ENCODE data around the gene ATRNL1.
"Not testable (repeated sequence)": the region's sequence is repeated elsewhere in the genome, so short reads cannot be mapped to it uniquely, and the experiment has no call there.

The ATRNL1 gene

GRCh38 chr10:115801457-115801856, 708.3 kb downstream of the ATRNL1 start:
- no peaks in the 10 kb centered on the region for H3K27me3 ChIP-seq (ENCODE audit: control insufficient read depth in 5 of 5, insufficient read depth in 4 of 5, low read length in 5 of 5)
- no peak overlapping the region for H3K9ac ChIP-seq (ENCODE audit: low read length in 5 of 5)
- H3K36me3 ChIP-seq (ENCODE audit: control insufficient read depth in 5 of 5, insufficient read depth in 5 of 5, low read length in 5 of 5): no peaks in the 10 kb centered on the region
- H3K4me1 ChIP-seq (ENCODE audit: control insufficient read depth in 5 of 5, insufficient read depth in 5 of 5, low read length in 5 of 5): no peaks in the 10 kb centered on the region
- H3K27ac ChIP-seq (ENCODE audit: low read depth, low read length): no peak overlapping the region
- no peak overlapping the region for H3K4me3 ChIP-seq (ENCODE audit: low read depth in 1 of 5, low read length in 5 of 5)
- H3K9me3 ChIP-seq (ENCODE audit: control insufficient read depth in 5 of 5, low read length in 5 of 5): peaks cover 0 to 5% (median 2%) of the 10 kb centered on the region in 5 donors

GRCh38 chr10:115801992-115802391, 708.8 kb downstream of the ATRNL1 start:
- no peaks in the 10 kb centered on the region for H3K27me3 ChIP-seq (ENCODE audit: control insufficient read depth in 5 of 5, insufficient read depth in 4 of 5, low read length in 5 of 5)
- peaks cover 0 to 5% (median 2%) of the 10 kb centered on the region in 5 donors for H3K9me3 ChIP-seq (ENCODE audit: control insufficient read depth in 5 of 5, low read length in 5 of 5)
- H3K9ac ChIP-seq (ENCODE audit: low read length in 5 of 5): no peak overlapping the region

GRCh38 chr10:115802911-115803310, 709.7 kb downstream of the ATRNL1 start:
- H3K27ac ChIP-seq (ENCODE audit: low read depth, low read length): no peak overlapping the region
- no peak overlapping the region for H3K4me3 ChIP-seq (ENCODE audit: low read depth in 1 of 5, low read length in 5 of 5)
- H3K9me3 ChIP-seq (ENCODE audit: control insufficient read depth in 5 of 5, low read length in 5 of 5): peaks cover 0 to 5% (median 2%) of the 10 kb centered on the region in 5 donors
- H3K36me3 ChIP-seq (ENCODE audit: control insufficient read depth in 5 of 5, insufficient read depth in 5 of 5, low read length in 5 of 5): no peaks in the 10 kb centered on the region
- H3K9ac ChIP-seq (ENCODE audit: low read length in 5 of 5): no peak overlapping the region
- H3K4me1 ChIP-seq (ENCODE audit: control insufficient read depth in 5 of 5, insufficient read depth in 5 of 5, low read length in 5 of 5): no peaks in the 10 kb centered on the region
- H3K27me3 ChIP-seq (ENCODE audit: control insufficient read depth in 5 of 5, insufficient read depth in 4 of 5, low read length in 5 of 5): no peaks in the 10 kb centered on the region

More at GRCh38 chr10:115801992-115802391, 708.8 kb downstream of the ATRNL1 start:
- Histone ChIP-seq H3K4me1 (ENCODE audit: control insufficient read depth in 5 of 5, insufficient read depth in 5 of 5, low read length in 5 of 5) (no peaks in the 10 kb centered on the region), H3K36me3 (ENCODE audit: control insufficient read depth in 5 of 5, insufficient read depth in 5 of 5, low read length in 5 of 5) (no peaks in the 10 kb centered on the region), H3K4me3 (ENCODE audit: low read depth in 1 of 5, low read length in 5 of 5) (no peak overlapping the region), H3K27ac (ENCODE audit: low read depth, low read length) (no peak overlapping the region)

- Histone ChIP-seq H3K27ac (ENCODE audit: low read depth, low read length) (no peak overlapping the region), H3K4me3 (ENCODE audit: low read depth in 1 of 5, low read length in 5 of 5) (no peak overlapping the region), H3K9ac (ENCODE audit: low read length in 5 of 5) (no peak overlapping the region)
Measured at GRCh38 chr10:115814542-115814941, 721.4 kb downstream of the ATRNL1 start.

GRCh38 chr10:115818012-115818411, 724.8 kb downstream of the ATRNL1 start:
- no peak overlapping the region for H3K9ac ChIP-seq (ENCODE audit: low read length in 5 of 5)
- H3K4me3 ChIP-seq (ENCODE audit: low read depth in 1 of 5, low read length in 5 of 5): no peak overlapping the region
- H3K36me3 ChIP-seq (ENCODE audit: control insufficient read depth in 5 of 5, insufficient read depth in 5 of 5, low read length in 5 of 5): no peaks in the 10 kb centered on the region
- peaks cover 0 to 7% (median 2%) of the 10 kb centered on the region in 5 donors for H3K4me1 ChIP-seq (ENCODE audit: control insufficient read depth in 5 of 5, insufficient read depth in 5 of 5, low read length in 5 of 5)
- H3K9me3 ChIP-seq (ENCODE audit: control insufficient read depth in 5 of 5, low read length in 5 of 5): peaks cover 0 to 2% (median 0%) of the 10 kb centered on the region in 5 donors
- H3K27ac ChIP-seq (ENCODE audit: low read depth, low read length): no peak overlapping the region
- H3K27me3 ChIP-seq (ENCODE audit: control insufficient read depth in 5 of 5, insufficient read depth in 4 of 5, low read length in 5 of 5): no peaks in the 10 kb centered on the region

More at GRCh38 chr10:115814542-115814941, 721.4 kb downstream of the ATRNL1 start:
- no peaks in the 10 kb centered on the region for H3K9me3 ChIP-seq (ENCODE audit: control insufficient read depth in 5 of 5, low read length in 5 of 5)
- no peaks in the 10 kb centered on the region for H3K36me3 ChIP-seq (ENCODE audit: control insufficient read depth in 5 of 5, insufficient read depth in 5 of 5, low read length in 5 of 5)
- H3K27me3 ChIP-seq (ENCODE audit: control insufficient read depth in 5 of 5, insufficient read depth in 4 of 5, low read length in 5 of 5): no peaks in the 10 kb centered on the region
- peaks cover 0 to 7% (median 2%) of the 10 kb centered on the region in 5 donors for H3K4me1 ChIP-seq (ENCODE audit: control insufficient read depth in 5 of 5, insufficient read depth in 5 of 5, low read length in 5 of 5)

GRCh38 chr10:115826396-115826795, 733.2 kb downstream of the ATRNL1 start:
- H3K9me3 ChIP-seq (ENCODE audit: control insufficient read depth in 5 of 5, low read length in 5 of 5): peaks cover 0 to 2% (median 0%) of the 10 kb centered on the region in 5 donors
- no peaks in the 10 kb centered on the region for H3K36me3 ChIP-seq (ENCODE audit: control insufficient read depth in 5 of 5, insufficient read depth in 5 of 5, low read length in 5 of 5)
- H3K27ac ChIP-seq (ENCODE audit: low read depth, low read length): no peak overlapping the region
- H3K4me1 ChIP-seq (ENCODE audit: control insufficient read depth in 5 of 5, insufficient read depth in 5 of 5, low read length in 5 of 5): peaks cover 0 to 24% (median 9%) of the 10 kb centered on the region in 5 donors
- H3K27me3 ChIP-seq (ENCODE audit: control insufficient read depth in 5 of 5, insufficient read depth in 4 of 5, low read length in 5 of 5): no peaks in the 10 kb centered on the region
- H3K9ac ChIP-seq (ENCODE audit: low read length in 5 of 5): no peak overlapping the region
- no peak overlapping the region for H3K4me3 ChIP-seq (ENCODE audit: low read depth in 1 of 5, low read length in 5 of 5)

GRCh38 chr10:115827231-115828009, 734.3 kb downstream of the ATRNL1 start:
- H3K27me3 ChIP-seq (ENCODE audit: control insufficient read depth in 5 of 5, insufficient read depth in 4 of 5, low read length in 5 of 5): no peaks in the 10 kb centered on the region
- H3K4me1 ChIP-seq (ENCODE audit: control insufficient read depth in 5 of 5, insufficient read depth in 5 of 5, low read length in 5 of 5): peaks cover 0 to 24% (median 9%) of the 10 kb centered on the region in 5 donors
- H3K36me3 ChIP-seq (ENCODE audit: control insufficient read depth in 5 of 5, insufficient read depth in 5 of 5, low read length in 5 of 5): no peaks in the 10 kb centered on the region
- H3K27ac ChIP-seq (ENCODE audit: low read depth, low read length): no peak overlapping the region
- H3K9me3 ChIP-seq (ENCODE audit: control insufficient read depth in 5 of 5, low read length in 5 of 5): no peaks in the 10 kb centered on the region
- H3K4me3 ChIP-seq (ENCODE audit: low read depth in 1 of 5, low read length in 5 of 5): no peak overlapping the region
- no peak overlapping the region for H3K9ac ChIP-seq (ENCODE audit: low read length in 5 of 5)

GRCh38 chr10:115828182-115828581, 735.0 kb downstream of the ATRNL1 start:
- not testable (repeated sequence) for H3K4me3 ChIP-seq (ENCODE audit: low read depth in 1 of 5, low read length in 5 of 5); H3K9ac ChIP-seq (ENCODE audit: low read length in 5 of 5); H3K27me3 ChIP-seq (ENCODE audit: control insufficient read depth in 5 of 5, insufficient read depth in 4 of 5, low read length in 5 of 5); H3K9me3 ChIP-seq (ENCODE audit: control insufficient read depth in 5 of 5, low read length in 5 of 5); H3K36me3 ChIP-seq (ENCODE audit: control insufficient read depth in 5 of 5, insufficient read depth in 5 of 5, low read length in 5 of 5); H3K27ac ChIP-seq (ENCODE audit: low read depth, low read length)
- H3K4me1 ChIP-seq (ENCODE audit: control insufficient read depth in 5 of 5, insufficient read depth in 5 of 5, low read length in 5 of 5): peaks cover 0 to 24% (median 9%) of the 10 kb centered on the region in 5 donors

- no peaks in the 10 kb centered on the region for H3K27me3 ChIP-seq (ENCODE audit: control insufficient read depth in 5 of 5, insufficient read depth in 4 of 5, low read length in 5 of 5)
- H3K27ac ChIP-seq (ENCODE audit: low read depth, low read length): no peak overlapping the region
Measured at GRCh38 chr10:115829521-115830205, 736.5 kb downstream of the ATRNL1 start.

More at GRCh38 chr10:115829521-115830205, 736.5 kb downstream of the ATRNL1 start:
- Histone ChIP-seq H3K9ac (ENCODE audit: low read length in 5 of 5) (no peak overlapping the region), H3K4me3 (ENCODE audit: low read depth in 1 of 5, low read length in 5 of 5) (no peak overlapping the region), H3K36me3 (ENCODE audit: control insufficient read depth in 5 of 5, insufficient read depth in 5 of 5, low read length in 5 of 5) (no peaks in the 10 kb centered on the region), H3K4me1 (ENCODE audit: control insufficient read depth in 5 of 5, insufficient read depth in 5 of 5, low read length in 5 of 5) (peaks cover 0 to 24% (median 9%) of the 10 kb centered on the region in 5 donors), H3K9me3 (ENCODE audit: control insufficient read depth in 5 of 5, low read length in 5 of 5) (no peaks in the 10 kb centered on the region)

Data from subcutaneous abdominal adipose tissue (tissue), 5 donors.